Choroid plexus epithelial cell (primary cell): ENCODE results near the gene SPNS3.

Experiments used
- DNase-seq: peaks from one replicate; pipeline ENCODE4 v3.0.0-alpha.2; 2010; ENCODE audit warnings: low read depth
- H3K4me3 ChIP-seq: 2 replicates; pipeline ENCODE4 v1.5.1; 2011; ENCODE audit warnings: low read depth, mild to moderate bottlenecking, control low read depth, low read length, moderate library complexity
- TF ChIP-seq, protein P1 (sequence below): conservative IDR thresholded peaks from 2 replicates; pipeline ENCODE4 v1.5.1; 2011; ENCODE audit warnings: low read depth, mild to moderate bottlenecking, control low read depth, inconsistent platforms, low read length, moderate library complexity

SPNS3 gene

DNA sequence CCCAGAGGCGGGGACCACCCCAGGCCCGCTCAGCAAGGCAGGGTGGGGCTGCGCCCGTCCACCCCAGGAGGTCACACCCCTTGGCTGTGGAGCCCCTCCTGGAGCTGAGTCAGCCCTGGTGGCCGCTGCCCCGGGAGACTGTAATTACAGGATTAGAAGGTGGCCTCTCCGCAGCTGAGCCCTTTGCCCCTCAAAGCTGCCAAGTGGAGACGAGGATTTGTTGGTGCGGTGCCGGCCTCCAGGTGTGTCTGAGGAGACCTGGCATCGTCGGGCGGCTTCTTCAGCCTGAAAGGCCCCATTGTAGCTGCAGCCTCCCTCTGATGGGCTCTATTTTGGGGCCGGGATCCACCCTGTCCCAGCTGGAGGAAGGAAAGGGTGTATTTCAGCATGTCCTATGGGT, 42.3 kb downstream of the SPNS3 start:
- no peak overlapping the region for H3K4me3 ChIP-seq
- TF ChIP-seq, protein P1, sequence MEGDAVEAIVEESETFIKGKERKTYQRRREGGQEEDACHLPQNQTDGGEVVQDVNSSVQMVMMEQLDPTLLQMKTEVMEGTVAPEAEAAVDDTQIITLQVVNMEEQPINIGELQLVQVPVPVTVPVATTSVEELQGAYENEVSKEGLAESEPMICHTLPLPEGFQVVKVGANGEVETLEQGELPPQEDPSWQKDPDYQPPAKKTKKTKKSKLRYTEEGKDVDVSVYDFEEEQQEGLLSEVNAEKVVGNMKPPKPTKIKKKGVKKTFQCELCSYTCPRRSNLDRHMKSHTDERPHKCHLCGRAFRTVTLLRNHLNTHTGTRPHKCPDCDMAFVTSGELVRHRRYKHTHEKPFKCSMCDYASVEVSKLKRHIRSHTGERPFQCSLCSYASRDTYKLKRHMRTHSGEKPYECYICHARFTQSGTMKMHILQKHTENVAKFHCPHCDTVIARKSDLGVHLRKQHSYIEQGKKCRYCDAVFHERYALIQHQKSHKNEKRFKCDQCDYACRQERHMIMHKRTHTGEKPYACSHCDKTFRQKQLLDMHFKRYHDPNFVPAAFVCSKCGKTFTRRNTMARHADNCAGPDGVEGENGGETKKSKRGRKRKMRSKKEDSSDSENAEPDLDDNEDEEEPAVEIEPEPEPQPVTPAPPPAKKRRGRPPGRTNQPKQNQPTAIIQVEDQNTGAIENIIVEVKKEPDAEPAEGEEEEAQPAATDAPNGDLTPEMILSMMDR, result no peak
- no peak for DNase-seq

DNA sequence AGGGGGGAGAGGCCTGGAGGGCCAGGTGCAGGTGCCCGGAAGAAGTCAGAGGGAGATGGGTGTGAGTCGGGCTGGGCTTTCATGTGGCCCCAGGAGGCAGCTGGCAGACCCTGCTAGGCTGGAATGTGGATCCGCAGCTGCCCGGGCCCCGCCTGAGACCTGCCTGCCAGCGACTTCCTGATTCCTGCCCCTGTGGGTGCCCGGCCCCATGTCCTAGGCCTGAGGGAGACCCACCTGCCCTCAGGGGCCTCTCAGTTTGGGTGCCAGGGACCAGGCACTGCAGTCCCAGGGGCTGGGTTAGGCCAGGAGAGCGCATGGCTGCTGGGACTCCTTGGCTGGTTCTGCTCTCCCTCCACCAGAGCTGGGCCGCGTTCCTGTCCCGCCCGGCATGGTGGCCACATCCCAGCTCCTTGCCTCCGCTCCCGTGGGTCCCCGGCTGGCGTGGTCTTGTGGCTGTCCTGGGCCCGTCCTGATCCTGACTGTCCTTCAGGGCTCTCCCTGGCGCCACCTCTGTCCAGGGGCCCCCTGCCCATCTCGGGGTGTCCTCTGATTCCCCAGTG, 42.9 kb downstream of the SPNS3 start:
- H3K4me3 ChIP-seq, result no peak overlapping the region
- TF ChIP-seq, protein P1, result no peak
- DNase-seq, result no peak

DNA sequence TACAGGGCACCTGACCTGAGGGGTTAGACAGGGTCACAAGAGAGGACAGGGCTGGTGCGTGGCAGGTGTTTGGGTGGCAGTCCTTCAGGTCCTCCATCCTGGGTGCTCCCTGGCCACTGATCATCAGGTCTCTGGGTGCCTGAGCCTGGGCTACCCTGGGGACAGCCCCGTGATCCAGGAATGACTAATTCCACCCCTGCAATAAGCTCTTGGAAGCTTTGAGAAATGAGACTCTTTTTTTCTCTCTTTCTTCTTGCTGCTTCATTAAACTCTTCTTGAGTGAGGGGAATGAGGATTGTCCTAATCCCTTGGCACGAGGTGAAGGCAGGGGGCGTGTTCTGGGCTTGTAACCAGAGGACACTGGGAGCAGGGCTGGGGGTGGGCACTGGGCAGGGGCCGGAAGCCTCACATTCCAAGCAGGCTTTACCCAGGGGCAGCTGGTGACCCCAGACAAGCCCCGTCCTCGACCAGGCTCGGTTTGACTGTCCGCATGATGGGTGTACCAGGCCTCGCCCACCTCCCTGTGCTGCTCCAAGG, 43.6 kb downstream of the SPNS3 start:
- TF ChIP-seq, protein P1, result no peak
- no peak for DNase-seq
- no peak overlapping the region for H3K4me3 ChIP-seq

DNA sequence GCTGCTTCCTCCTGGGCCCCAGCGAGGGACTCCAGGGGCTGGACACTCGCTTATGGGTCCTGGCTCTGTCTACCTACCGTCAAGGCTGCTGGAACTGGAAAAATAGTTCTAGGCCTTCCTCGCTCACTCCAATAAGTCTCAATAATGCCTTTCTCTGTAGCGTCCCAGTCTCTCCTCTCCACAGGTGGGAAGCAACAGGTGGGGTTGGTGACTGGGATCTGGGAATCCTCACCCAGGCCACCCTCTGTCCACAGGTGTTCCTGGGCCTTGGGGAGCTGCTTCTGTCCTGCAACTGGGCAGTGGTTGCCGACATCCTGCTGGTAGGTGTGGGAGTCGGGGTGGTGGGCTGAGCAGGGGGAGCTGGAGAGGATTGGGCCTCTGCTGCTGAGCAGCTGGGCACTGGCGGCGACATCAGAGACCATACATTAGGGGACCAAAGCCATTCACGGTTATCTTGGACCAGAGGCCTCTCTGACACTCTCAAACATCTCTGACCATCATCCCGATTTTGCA, 44.6 kb downstream of the SPNS3 start:
- DNase-seq, result no peak
- TF ChIP-seq, protein P1, result no peak
- no peak overlapping the region for H3K4me3 ChIP-seq

DNA sequence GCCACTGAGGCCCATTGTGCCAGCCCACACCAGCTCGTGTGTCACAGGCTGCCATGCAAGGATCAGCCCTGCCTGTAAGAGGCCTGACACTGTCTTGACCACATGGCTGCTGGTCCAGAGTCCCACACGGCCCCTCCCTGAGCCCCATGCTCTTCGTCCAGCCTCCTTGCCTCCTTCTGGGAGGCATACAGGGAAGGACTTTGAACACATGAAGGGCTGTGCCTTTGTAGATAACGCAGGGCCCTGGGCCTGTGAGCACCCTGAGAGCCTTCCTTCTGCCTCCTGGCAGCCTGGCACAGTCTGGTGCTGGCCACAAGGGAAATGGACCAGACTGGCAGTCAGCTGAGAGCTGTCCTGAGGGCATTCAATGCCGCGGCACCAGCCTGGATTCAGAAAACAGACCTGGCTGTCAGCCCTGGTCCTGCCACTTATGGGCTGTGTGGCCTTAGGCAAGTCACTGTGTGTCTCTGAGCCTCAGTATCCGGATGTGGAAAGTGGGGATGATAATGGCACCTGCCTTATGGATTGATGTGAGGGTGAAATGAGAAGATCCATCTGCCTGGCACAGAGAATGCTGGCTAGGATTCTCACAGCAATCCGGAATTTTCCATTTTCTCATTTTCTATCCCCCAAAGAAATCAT, 45.7 kb downstream of the SPNS3 start:
- DNase-seq, result no peak
- TF ChIP-seq, protein P1, result no peak
- no peak overlapping the region for H3K4me3 ChIP-seq

DNA sequence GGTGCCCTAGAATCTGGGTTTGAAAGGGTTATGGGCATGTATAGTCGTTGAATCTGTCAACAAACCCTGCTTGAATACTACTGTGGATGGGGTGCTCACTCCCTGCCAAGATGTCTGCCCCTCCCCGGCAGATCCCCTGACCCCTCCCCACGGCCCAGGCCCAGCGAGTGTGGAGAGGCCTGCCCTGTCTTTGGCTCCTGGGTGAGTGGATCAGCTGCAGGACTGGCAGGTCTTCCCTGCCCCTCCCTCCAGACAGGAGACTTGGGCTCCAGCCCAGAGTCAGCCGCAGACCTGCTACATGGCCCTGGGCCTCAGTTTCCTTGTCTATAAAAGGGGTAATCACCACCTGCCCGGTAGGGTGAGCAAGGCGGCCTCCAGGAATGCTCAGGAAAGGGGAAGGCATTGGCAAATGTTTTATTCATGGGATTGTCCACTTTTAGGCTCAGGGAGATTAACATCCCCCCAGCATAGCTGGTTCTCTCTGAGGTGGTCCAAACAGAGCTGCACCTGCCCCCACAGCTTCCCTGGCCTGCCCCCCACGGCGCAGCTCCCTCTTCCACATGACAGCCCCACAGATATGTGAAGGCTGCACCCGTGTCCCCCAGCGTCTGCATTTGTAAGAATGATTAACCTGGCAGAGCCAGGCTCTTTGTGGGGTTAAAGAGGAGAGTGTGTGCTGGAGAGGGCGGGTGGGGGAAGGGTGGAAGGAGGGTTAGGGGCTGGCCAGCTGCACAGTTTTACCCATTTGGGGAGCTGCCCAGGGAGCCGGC, 46.4 kb downstream of the SPNS3 start:
- no peak overlapping the region for H3K4me3 ChIP-seq
- no peak for DNase-seq
- TF ChIP-seq, protein P1, result no peak
